SK-N-MC (cell line): ENCODE data around the gene CD74.

Experiments used
- DNase-seq: peaks from one replicate; pipeline ENCODE4 v3.0.0-alpha.2; 2011; ENCODE audit warnings: low read depth, low spot score
- H3K27ac ChIP-seq: fragments of 200-600 bp; sonication (generic); 2 replicates; pipeline ENCODE4 v1.5.1; 2016; ENCODE audit warnings: mixed run types
- H3K36me3 ChIP-seq: fragments of 200-600 bp; sonication (generic); 2 replicates; pipeline ENCODE4 v1.6.1; 2017; ENCODE audit warnings: antibody characterized with exemption, low read length, mixed read lengths; ENCODE audit not compliant: insufficient read depth
- H3K4me3 ChIP-seq: fragments of 200-600 bp; sonication (generic); 2 replicates; pipeline ENCODE4 v1.5.1; 2016
- H3K9ac ChIP-seq: fragments of 200-600 bp; sonication (generic); 2 replicates; pipeline ENCODE4 v1.8.0; 2017; ENCODE audit warnings: mixed run types, mixed read lengths; ENCODE audit not compliant: insufficient read length
- H3K9me3 ChIP-seq: fragments of 200-600 bp; sonication (generic); 2 replicates; pipeline ENCODE4 v1.6.1; 2017; ENCODE audit warnings: low read depth, mild to moderate bottlenecking, antibody characterized with exemption, low read length, moderate library complexity, mixed read lengths
- EZH2 ChIP-seq: fragments of 200-600 bp; sonication (generic); IDR thresholded peaks from one replicate; pipeline ENCODE4 v1.6.1; 2017; ENCODE audit warnings: antibody characterized with exemption
- FOXP2 ChIP-seq: optimal IDR thresholded peaks from 2 replicates; pipeline ENCODE3; 2011; ENCODE audit warnings: mild to moderate bottlenecking, moderate library complexity; ENCODE audit not compliant: insufficient read depth; ENCODE audit errors: extremely low read length, control extremely low read depth
- POLR2AphosphoS5 ChIP-seq: IDR thresholded peaks from 2 replicates; pipeline ENCODE4 v1.6.1; 2012; ENCODE audit warnings: mild to moderate bottlenecking, low read depth, low read length, borderline replicate concordance

The CD74 gene

DNA sequence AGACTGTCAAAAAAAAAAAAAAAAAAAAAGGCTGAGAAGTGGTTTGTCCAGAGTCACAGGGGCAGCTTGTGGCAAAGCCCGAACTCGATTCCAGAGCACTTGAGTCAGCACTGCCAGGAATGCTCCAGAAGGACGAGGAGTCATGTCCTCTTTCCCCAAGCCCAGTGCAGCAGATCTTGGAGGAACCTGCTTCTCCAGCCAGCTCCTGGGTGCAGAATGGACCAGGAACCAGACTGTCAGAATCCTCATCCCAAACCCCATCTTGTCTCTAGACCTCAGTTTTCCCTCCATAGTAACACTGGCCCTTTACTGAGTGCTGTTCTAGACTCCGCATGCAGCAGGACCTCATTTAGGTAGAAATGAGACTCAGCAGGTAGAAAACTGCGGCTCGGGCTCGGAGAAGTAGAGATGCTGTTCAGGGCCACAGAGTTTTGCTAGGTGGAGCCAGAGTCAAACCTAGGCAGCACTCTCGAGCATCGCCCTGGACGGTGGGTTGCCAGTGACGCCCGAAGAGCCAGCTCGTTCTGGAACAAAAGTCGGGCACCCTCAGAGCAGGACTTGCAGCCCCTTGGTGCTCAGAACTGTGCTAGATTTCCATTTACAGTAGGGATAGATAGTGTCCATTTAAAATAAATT is 15.4 kb downstream of the CD74 start:
- no peak overlapping the region for H3K4me3 ChIP-seq
- no peak for TF ChIP-seq EZH2
- TF ChIP-seq FOXP2, result no peak
- TF ChIP-seq POLR2AphosphoS5, result no peak
- H3K9ac ChIP-seq, result no peak overlapping the region
- no peak for DNase-seq
- H3K36me3 ChIP-seq, result peaks cover 61% of the 10 kb centered on the region
- no peaks in the 10 kb centered on the region for H3K9me3 ChIP-seq
- no peak overlapping the region for H3K27ac ChIP-seq

DNA sequence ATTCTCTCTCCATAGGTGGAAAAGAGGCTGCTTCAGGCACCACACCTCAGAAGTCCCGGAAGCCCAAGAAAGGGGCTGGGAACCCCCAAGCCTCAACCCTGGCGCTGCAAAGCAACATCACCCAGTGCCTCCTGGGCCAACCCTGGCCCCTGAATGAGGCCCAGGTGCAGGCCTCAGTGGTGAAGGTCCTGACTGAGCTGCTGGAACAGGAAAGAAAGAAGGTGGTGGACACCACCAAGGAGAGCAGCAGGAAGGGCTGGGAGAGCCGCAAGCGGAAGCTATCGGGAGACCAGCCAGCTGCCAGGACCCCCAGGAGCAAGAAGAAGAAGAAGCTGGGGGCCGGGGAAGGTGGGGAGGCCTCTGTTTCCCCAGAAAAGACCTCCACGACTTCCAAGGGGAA is 16.4 kb downstream of the CD74 start:
- peaks cover 71% of the 10 kb centered on the region for H3K36me3 ChIP-seq
- no peak overlapping the region for H3K4me3 ChIP-seq
- TF ChIP-seq FOXP2 (no peak), EZH2 (no peak), POLR2AphosphoS5 (no peak)
- no peaks in the 10 kb centered on the region for H3K9me3 ChIP-seq
- DNase-seq, result no peak
- no peak overlapping the region for H3K27ac ChIP-seq
- H3K9ac ChIP-seq, result no peak overlapping the region

DNA sequence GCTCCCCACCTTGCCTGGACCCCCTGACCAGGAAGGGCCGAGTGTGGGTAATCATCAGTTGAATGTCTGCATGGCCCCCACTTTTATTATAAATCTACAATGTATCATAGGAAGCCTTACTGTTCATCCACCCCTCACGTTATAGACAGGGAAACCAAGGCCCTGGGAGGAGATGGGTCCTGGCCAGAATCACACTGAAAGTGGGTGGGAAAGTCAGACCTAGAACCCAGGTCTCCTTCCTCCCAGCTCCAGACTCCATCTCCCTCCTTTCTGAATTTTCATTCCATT is 17.1 kb downstream of the CD74 start:
- Histone ChIP-seq H3K9ac (no peak overlapping the region), H3K4me3 (no peak overlapping the region), H3K9me3 (no peaks in the 10 kb centered on the region), H3K36me3 (peaks cover 78% of the 10 kb centered on the region), H3K27ac (no peak overlapping the region)
- no peak for TF ChIP-seq EZH2
- DNase-seq, result no peak

DNA sequence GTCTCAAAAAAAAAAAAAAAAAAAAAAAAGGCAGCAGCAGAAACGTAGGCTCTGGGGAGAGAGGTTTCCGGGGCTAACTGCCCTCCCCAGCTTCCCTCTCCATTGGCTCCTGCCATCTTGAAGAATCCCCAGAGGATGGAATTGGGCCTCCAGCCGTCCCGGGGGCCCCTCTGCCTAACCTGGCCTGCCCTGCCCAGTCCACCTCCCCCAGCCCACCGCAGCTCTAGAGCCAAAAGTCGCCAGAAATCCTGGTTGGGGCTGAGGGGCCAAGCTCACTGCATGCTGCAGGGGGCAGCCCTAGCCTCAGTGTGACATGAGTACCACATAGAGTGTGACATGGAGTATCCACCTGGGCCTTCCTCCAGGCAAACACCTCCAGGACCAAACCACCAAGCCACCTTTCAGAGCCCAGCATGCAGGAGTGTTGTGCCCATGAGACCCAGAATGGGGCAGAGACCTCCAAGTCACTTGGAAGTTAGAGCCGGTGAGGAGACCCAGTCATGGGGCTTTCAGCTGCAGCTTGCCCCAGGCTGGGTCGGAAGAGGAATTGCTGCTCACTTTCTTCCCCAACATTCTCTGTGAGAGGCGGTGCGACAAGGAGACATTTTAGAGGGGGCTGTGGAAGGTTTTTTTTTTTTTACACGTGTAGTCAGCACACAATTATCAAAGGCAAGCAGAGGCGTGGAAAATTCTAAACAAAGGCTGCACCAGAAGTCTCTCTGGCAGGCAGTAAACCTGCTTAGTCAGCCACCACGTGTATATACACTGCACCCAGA is 17.6 kb downstream of the CD74 start:
- peaks cover 79% of the 10 kb centered on the region for H3K36me3 ChIP-seq
- H3K4me3 ChIP-seq, result no peak overlapping the region
- H3K9ac ChIP-seq, result no peak overlapping the region
- no peak for DNase-seq
- no peak for TF ChIP-seq EZH2
- no peak for TF ChIP-seq FOXP2
- no peak for TF ChIP-seq POLR2AphosphoS5
- no peaks in the 10 kb centered on the region for H3K9me3 ChIP-seq
- H3K27ac ChIP-seq, result no peak overlapping the region

DNA sequence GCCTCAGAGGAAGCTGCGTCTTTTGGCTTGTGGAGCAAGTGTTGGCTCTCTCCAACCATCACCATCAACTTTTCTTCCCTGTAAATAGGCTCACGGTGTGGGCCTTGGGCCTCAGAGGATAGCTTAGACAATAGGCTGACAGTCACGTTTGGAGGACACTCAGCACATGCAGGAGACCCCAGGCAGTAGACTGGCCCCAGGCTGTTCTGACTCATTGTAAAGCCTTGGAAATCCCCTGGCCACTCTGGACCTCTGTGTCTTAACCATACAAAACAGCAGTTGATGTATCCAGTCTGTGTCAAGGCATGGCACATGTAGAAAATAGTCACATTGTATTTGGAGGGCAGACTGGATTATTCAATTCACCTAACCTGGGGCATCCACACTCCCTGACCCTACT is 18.6 kb downstream of the CD74 start:
- Histone ChIP-seq H3K4me3 (no peak overlapping the region), H3K27ac (no peak overlapping the region), H3K9ac (no peak overlapping the region), H3K9me3 (no peaks in the 10 kb centered on the region), H3K36me3 (peaks cover 79% of the 10 kb centered on the region; the same call in 1 of the 2 replicates)
- TF ChIP-seq EZH2, result no peak
- TF ChIP-seq FOXP2, result no peak
- no peak for TF ChIP-seq POLR2AphosphoS5
- DNase-seq, result no peak

DNA sequence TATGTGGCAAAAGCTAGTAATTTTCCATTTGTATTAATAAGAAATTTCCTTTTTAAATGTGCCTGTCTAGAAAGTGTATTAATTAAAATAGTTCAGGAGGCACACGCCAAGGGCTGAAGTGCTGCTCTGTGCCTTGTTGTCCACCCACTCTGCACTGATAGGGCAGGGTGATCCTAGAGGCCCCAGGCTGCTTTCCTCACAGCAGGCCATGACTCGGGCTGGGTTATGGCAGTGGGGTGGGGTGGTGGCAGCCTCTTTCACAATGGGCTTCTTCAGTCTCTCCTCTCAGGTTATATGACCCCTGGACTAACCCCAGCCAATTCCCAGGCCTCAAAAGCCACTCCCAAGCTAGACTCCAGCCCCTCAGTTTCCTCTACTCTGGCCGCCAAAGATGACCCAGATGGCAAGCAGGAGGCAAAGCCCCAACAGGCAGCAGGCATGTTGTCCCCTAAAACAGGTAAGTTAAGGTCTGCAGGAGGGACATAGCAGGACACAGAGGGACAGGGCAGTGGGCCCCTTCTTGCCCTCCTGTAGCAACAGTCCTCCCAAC is 19.5 kb downstream of the CD74 start:
- Histone ChIP-seq H3K36me3 (peaks cover 80% of the 10 kb centered on the region), H3K27ac (no peak overlapping the region)

DNA sequence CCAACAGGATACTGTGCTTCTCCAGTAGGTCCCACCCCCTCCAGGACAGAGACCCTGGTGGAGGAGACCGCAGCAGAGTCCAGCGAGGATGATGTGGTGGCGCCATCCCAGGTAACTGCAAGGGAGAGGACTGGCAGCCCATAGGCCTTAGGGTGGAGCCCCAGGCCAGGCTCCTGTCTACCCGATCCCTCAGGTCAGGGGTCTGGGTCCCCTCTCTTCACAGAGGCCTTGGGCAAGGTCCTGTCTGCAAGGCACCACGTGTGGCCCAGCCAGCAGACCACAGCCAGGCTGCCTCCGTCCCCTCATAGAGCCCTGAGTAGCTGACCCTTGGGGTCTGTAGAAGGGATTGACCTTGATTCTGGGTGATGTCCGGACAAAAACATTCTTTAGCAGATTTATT is 20.0 kb downstream of the CD74 start:
- no peaks in the 10 kb centered on the region for H3K9me3 ChIP-seq
- DNase-seq, result no peak
- peaks cover 84% of the 10 kb centered on the region for H3K36me3 ChIP-seq
- H3K27ac ChIP-seq, result no peak overlapping the region
- no peak overlapping the region for H3K4me3 ChIP-seq
- TF ChIP-seq EZH2 (no peak), FOXP2 (no peak)
- H3K9ac ChIP-seq, result no peak overlapping the region

More for the DNA sequence above, 19.5 kb downstream of the CD74 start:
- DNase-seq, result no peak
- no peak overlapping the region for H3K4me3 ChIP-seq
- no peak for TF ChIP-seq POLR2AphosphoS5
- no peak for TF ChIP-seq FOXP2
- TF ChIP-seq EZH2, result no peak
- no peaks in the 10 kb centered on the region for H3K9me3 ChIP-seq
- no peak overlapping the region for H3K9ac ChIP-seq

DNA sequence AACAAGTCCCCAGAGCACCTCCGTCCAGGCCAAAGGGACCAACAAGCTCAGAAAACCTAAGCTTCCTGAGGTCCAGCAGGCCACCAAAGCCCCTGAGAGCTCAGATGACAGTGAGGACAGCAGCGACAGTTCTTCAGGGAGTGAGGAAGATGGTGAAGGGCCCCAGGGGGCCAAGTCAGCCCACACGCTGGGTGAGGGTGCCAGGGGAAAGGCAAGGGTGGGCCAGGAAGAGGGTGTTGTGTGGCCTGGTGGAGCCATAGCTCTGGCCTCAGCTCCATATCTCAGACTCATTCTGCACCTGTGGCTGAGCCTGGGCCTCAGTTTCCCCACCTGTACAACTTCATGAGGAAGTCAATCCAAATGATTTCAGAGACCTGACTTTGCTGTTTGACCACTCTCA is 20.7 kb downstream of the CD74 start:
- H3K36me3 ChIP-seq, result peaks cover 91% of the 10 kb centered on the region

More for the DNA sequence above, 20.7 kb downstream of the CD74 start:
- no peak for TF ChIP-seq POLR2AphosphoS5
- TF ChIP-seq EZH2, result no peak
- no peak for TF ChIP-seq FOXP2
- H3K4me3 ChIP-seq, result no peak overlapping the region
- DNase-seq, result no peak
- H3K9ac ChIP-seq, result no peak overlapping the region
- H3K27ac ChIP-seq, result no peak overlapping the region
- no peaks in the 10 kb centered on the region for H3K9me3 ChIP-seq
